ENCODE data around the gene RNF34.

The RNF34 gene

DNA sequence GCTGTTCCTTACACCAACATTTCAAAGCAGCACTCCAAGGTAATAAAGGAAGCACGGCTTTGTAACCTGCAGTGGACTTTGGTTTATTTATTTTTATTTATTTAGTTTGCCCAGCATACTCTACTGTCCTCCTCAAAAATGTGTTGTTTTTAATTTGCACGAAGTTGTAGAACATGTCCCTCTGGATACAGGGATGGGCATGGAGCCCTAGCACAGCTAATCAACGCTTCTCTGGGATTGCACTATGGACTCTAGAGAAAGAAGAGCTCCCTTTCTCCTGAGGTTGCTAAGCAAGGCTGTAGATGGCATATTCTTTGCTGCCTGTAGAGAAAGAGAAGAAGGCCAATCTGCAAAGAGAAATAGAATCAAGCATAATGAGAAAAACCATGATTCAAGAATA, 41.8 kb upstream of the RNF34 start:
- DNase-seq (ENCODE audit: low read depth in 1 of 2, low spot score in 1 of 2): no peak
- H3K27ac ChIP-seq (replicated peaks): no peak overlapping the region
- TF ChIP-seq REST (IDR thresholded peaks at IDR 0.05; ENCODE audit: insufficient replicate concordance, low read depth): no peak
- no peak for TF ChIP-seq CTCF (IDR thresholded peaks at IDR 0.05; ENCODE audit: insufficient read depth, low read length)
- no peaks in the 10 kb centered on the region for H3K27me3 ChIP-seq (ENCODE audit: insufficient read depth, poor library complexity, severe bottlenecking)
- no peak overlapping the region for H3K4me3 ChIP-seq (replicated peaks; ENCODE audit: insufficient read depth, low read length)

GRCh38 chr12:121364683-121365121, 35.2 kb upstream of the RNF34 start:
- Histone ChIP-seq H3K27ac (replicated peaks) (no peak overlapping the region), H3K4me3 (replicated peaks; ENCODE audit: insufficient read depth, low read length) (no peak overlapping the region), H3K27me3 (ENCODE audit: insufficient read depth, poor library complexity, severe bottlenecking) (no peaks in the 10 kb centered on the region)
- DNase-seq (ENCODE audit: low read depth in 1 of 2, low spot score in 1 of 2): peak in 1 of 2 experiments; percentile 28
- TF ChIP-seq CTCF (IDR thresholded peaks at IDR 0.05; ENCODE audit: insufficient read depth, low read length) (no peak), POLR2AphosphoS5 (IDR thresholded peaks at IDR 0.05; ENCODE audit: low read depth) (no peak), SPI1 (IDR thresholded peaks at IDR 0.05; ENCODE audit: borderline replicate concordance, low read depth) (peak; percentile 55; the same call in 1 of the 2 replicates), GABPA (IDR thresholded peaks at IDR 0.05; ENCODE audit: low read depth) (no peak), REST (IDR thresholded peaks at IDR 0.05; ENCODE audit: insufficient replicate concordance, low read depth) (no peak)

GRCh38 chr12:121365416-121366062, 34.4 kb upstream of the RNF34 start:
- no peaks in the 10 kb centered on the region for H3K27me3 ChIP-seq (ENCODE audit: insufficient read depth, poor library complexity, severe bottlenecking)
- H3K4me3 ChIP-seq (replicated peaks; ENCODE audit: insufficient read depth, low read length): no peak overlapping the region
- DNase-seq (ENCODE audit: low read depth in 1 of 2, low spot score in 1 of 2): no peak
- no peak overlapping the region for H3K27ac ChIP-seq (replicated peaks)
- TF ChIP-seq CTCF (IDR thresholded peaks at IDR 0.05; ENCODE audit: insufficient read depth, low read length): no peak
- TF ChIP-seq SPI1 (IDR thresholded peaks at IDR 0.05; ENCODE audit: borderline replicate concordance, low read depth): no peak
- no peak for TF ChIP-seq GABPA (IDR thresholded peaks at IDR 0.05; ENCODE audit: low read depth)
- no peak for TF ChIP-seq POLR2AphosphoS5 (IDR thresholded peaks at IDR 0.05; ENCODE audit: low read depth)
- TF ChIP-seq REST (IDR thresholded peaks at IDR 0.05; ENCODE audit: insufficient replicate concordance, low read depth): no peak
